ENCODE data around the gene ELAVL2.

ELAVL2 gene

DNA sequence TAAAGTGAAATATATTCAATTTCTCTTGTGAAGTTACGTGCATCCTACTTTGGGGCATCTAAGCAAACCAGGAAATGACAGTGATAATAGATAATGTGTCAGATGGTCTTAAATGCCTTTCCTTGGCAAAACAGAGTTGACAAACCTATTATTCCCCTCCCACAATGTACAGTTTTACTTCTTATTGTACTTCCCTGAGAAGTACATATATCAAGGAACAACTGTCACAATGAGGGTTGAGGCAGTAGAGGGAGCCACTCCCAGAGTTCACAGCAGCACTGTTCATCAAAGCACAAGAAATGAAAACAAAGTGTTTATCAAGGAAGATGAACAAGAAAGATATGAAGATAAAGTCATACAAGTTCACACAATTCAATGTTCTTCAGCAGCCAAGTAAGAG, 41.1 kb downstream of the ELAVL2 start:
- no peak overlapping the region for H3K9ac ChIP-seq (ENCODE audit: low read length)
- H3K4me1 ChIP-seq (ENCODE audit: control insufficient read depth, insufficient read depth, low read length), result peaks cover 15% of the 10 kb centered on the region
- no peak overlapping the region for H3K27ac ChIP-seq (ENCODE audit: low read depth, low read length)
- no peaks in the 10 kb centered on the region for H3K36me3 ChIP-seq (ENCODE audit: control insufficient read depth, insufficient read depth, low read length)
- no peaks in the 10 kb centered on the region for H3K27me3 ChIP-seq (ENCODE audit: control insufficient read depth, insufficient read depth, low read length)
- no peaks in the 10 kb centered on the region for H3K9me3 ChIP-seq (ENCODE audit: control insufficient read depth, insufficient read depth, low read depth, low read length)
- H3K4me3 ChIP-seq (ENCODE audit: low read depth, low read length), result no peak overlapping the region

DNA sequence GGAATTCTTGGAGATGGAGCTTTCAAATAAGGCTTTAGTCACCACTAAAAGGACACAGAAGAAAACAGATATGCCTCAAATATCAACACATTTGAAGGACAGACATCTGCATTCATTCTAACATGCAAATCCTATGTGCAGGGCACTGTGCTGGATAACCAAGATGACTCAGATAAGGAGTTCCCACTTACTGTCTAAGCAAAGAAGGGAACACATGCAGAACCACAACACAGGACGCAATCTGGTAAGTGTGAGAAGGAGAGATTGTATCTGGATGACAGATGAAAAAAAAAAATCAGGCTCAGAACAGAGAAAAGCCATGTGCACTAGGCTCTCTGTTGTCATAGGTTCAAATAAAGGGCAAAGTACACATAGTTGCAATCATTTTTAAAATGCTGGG, 42.5 kb downstream of the ELAVL2 start:
- H3K9me3 ChIP-seq (ENCODE audit: control insufficient read depth, insufficient read depth, low read depth, low read length), result no peaks in the 10 kb centered on the region
- H3K4me3 ChIP-seq (ENCODE audit: low read depth, low read length), result no peak overlapping the region
- no peak overlapping the region for H3K27ac ChIP-seq (ENCODE audit: low read depth, low read length)
- H3K27me3 ChIP-seq (ENCODE audit: control insufficient read depth, insufficient read depth, low read length), result no peaks in the 10 kb centered on the region
- no peaks in the 10 kb centered on the region for H3K36me3 ChIP-seq (ENCODE audit: control insufficient read depth, insufficient read depth, low read length)
- H3K4me1 ChIP-seq (ENCODE audit: control insufficient read depth, insufficient read depth, low read length), result peaks cover 26% of the 10 kb centered on the region
- no peak overlapping the region for H3K9ac ChIP-seq (ENCODE audit: low read length)

DNA sequence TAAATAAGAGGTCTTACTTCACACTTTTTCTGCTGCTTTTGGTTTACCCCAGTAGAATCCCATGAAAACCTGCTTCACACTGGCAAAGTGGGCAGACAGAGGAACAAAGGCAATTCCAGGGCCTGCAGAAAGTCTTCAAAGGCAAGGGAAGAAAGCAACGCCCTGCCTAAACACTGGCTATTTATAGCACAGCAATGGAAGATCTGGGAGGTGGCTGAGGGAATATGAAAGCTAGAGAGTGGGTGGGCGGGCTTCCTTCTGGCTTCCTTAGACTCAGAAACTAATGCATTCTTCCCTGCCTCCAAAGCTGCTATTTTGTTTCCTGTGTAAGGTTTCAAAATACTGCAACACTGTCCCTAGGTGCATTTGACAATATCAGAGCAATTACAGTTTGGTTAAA, 46.8 kb downstream of the ELAVL2 start:
- Histone ChIP-seq H3K36me3 (ENCODE audit: control insufficient read depth, insufficient read depth, low read length) (no peaks in the 10 kb centered on the region), H3K27me3 (ENCODE audit: control insufficient read depth, insufficient read depth, low read length) (no peaks in the 10 kb centered on the region), H3K9ac (ENCODE audit: low read length) (no peak overlapping the region), H3K4me1 (ENCODE audit: control insufficient read depth, insufficient read depth, low read length) (peaks cover 66% of the 10 kb centered on the region), H3K4me3 (ENCODE audit: low read depth, low read length) (peak overlapping the region; percentile 19; the same call in 1 of the 2 replicates), H3K27ac (ENCODE audit: low read depth, low read length) (peak overlapping the region; percentile 50), H3K9me3 (ENCODE audit: control insufficient read depth, insufficient read depth, low read depth, low read length) (no peaks in the 10 kb centered on the region)

DNA sequence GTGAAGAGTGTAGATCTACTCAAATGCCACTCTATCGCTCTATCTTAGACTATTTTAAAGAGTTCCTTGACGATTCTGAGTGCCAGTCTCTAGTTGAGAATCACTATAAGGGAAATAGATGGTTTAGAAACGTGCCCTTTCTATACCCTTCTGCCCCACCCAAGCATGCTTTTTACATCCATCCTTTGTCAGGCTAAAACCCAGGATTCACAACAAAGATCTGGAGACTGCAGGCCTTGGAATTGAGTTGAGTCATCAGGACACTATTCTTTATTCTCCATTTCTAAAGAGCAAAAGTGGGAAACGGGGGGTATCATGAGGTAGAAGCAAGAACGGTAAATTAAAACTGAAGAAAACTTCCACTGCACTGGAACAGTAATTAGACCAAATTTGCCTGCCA, 48.7 kb downstream of the ELAVL2 start:
- Histone ChIP-seq H3K36me3 (ENCODE audit: control insufficient read depth, insufficient read depth, low read length) (no peaks in the 10 kb centered on the region), H3K4me1 (ENCODE audit: control insufficient read depth, insufficient read depth, low read length) (peaks cover 78% of the 10 kb centered on the region), H3K27me3 (ENCODE audit: control insufficient read depth, insufficient read depth, low read length) (no peaks in the 10 kb centered on the region), H3K27ac (ENCODE audit: low read depth, low read length) (peak overlapping the region; percentile 2; the same call in 1 of the 2 replicates), H3K9me3 (ENCODE audit: control insufficient read depth, insufficient read depth, low read depth, low read length) (no peaks in the 10 kb centered on the region), H3K4me3 (ENCODE audit: low read depth, low read length) (no peak overlapping the region), H3K9ac (ENCODE audit: low read length) (no peak overlapping the region)

DNA sequence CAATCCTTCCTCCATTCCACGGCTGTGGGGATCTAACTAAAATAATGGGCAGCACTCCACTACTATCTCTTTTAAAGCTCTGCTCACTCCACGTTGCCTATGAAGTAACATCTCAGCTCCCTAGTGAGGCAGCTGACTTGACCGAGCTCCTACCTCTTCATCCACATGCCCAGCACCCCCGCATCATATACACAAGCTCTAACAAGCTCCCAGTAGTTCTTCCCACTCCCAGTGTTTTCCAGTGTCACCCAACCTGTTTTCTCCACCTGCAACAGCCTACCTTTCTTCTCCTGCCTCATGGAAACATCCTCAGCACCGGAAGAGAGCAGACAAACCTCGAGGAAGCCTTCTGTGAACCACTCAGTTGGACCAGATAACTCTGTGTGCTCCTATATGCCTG, 50.5 kb downstream of the ELAVL2 start:
- no peaks in the 10 kb centered on the region for H3K27me3 ChIP-seq (ENCODE audit: control insufficient read depth, insufficient read depth, low read length)
- no peak overlapping the region for H3K4me3 ChIP-seq (ENCODE audit: low read depth, low read length)
- H3K9ac ChIP-seq (ENCODE audit: low read length), result no peak overlapping the region
- H3K36me3 ChIP-seq (ENCODE audit: control insufficient read depth, insufficient read depth, low read length), result no peaks in the 10 kb centered on the region
- no peaks in the 10 kb centered on the region for H3K9me3 ChIP-seq (ENCODE audit: control insufficient read depth, insufficient read depth, low read depth, low read length)
- H3K4me1 ChIP-seq (ENCODE audit: control insufficient read depth, insufficient read depth, low read length), result peaks cover 85% of the 10 kb centered on the region
- H3K27ac ChIP-seq (ENCODE audit: low read depth, low read length), result no peak overlapping the region

DNA sequence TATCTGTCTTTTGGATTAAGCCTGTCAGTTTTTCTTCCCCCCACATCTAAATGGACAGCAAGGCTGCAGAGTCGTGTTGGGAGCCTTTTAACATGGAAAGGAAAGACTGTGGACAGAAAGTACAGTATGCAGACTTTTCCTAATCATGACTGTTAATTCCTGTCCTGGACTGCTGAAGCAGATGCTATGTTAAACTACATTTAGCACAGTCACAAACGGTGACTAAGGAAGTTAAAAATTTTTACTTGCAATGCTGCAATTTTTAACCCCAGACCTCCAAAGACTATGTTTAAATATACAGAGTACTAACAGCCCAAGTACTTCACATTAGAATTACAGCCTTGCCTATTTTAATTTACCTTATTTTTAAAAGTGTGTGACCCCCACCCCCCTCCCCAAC, 51.8 kb downstream of the ELAVL2 start:
- no peak overlapping the region for H3K9ac ChIP-seq (ENCODE audit: low read length)
- H3K36me3 ChIP-seq (ENCODE audit: control insufficient read depth, insufficient read depth, low read length), result no peaks in the 10 kb centered on the region
- H3K4me1 ChIP-seq (ENCODE audit: control insufficient read depth, insufficient read depth, low read length), result peaks cover 90% of the 10 kb centered on the region
- H3K4me3 ChIP-seq (ENCODE audit: low read depth, low read length), result no peak overlapping the region
- no peaks in the 10 kb centered on the region for H3K27me3 ChIP-seq (ENCODE audit: control insufficient read depth, insufficient read depth, low read length)
- H3K9me3 ChIP-seq (ENCODE audit: control insufficient read depth, insufficient read depth, low read depth, low read length), result no peaks in the 10 kb centered on the region
- no peak overlapping the region for H3K27ac ChIP-seq (ENCODE audit: low read depth, low read length)

DNA sequence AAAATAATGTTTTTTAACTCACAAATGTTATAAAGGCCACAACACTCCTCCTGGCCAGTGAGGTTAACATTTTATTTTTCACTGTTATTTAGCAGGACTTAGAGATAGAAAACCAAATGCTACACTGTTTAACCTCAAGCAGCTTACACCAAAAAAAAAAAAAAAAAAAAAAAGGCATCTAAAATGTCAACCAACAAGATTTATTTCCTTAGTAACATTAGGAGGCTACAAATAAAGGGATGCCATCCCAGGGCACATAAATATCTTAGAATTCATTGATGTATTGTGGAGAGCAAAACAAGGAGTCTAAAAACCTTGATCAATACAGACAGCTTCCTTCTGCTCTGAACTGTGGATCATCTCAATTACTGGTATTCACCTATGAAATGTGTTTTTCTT, 53.7 kb downstream of the ELAVL2 start:
- H3K9me3 ChIP-seq (ENCODE audit: control insufficient read depth, insufficient read depth, low read depth, low read length), result no peaks in the 10 kb centered on the region
- H3K27ac ChIP-seq (ENCODE audit: low read depth, low read length), result no peak overlapping the region
- H3K27me3 ChIP-seq (ENCODE audit: control insufficient read depth, insufficient read depth, low read length), result no peaks in the 10 kb centered on the region
- H3K9ac ChIP-seq (ENCODE audit: low read length), result no peak overlapping the region
- peaks cover 87% of the 10 kb centered on the region for H3K4me1 ChIP-seq (ENCODE audit: control insufficient read depth, insufficient read depth, low read length)
- no peaks in the 10 kb centered on the region for H3K36me3 ChIP-seq (ENCODE audit: control insufficient read depth, insufficient read depth, low read length)
- H3K4me3 ChIP-seq (ENCODE audit: low read depth, low read length), result no peak overlapping the region

DNA sequence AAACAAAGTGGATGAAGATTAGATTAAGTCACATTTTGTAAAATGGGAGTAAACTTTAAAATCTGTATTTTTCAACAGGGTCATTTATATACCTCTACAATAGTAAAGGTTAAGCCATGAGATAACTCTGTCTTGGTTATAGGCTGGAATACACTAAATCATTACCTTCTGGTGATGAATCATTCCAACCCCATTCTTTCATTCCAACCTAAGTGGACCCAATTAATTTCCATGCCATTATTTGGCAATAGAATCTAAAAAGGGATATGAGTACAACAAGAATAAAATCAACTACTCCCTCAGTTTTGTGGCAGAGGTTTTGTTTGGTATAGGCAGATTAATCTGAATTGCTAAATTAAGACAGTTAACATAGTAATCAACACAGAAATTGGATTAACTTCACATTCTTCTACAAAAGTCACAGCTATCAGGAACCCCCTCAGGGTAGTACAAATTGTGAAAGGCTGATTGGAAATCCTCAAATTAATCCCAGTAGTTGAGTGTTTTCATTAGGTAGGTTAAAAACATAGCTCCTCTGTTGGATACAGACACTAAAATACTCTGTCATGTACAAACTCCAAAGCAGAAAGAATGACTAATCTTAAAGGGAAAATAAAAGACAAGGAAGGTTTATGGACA, 54.2 kb downstream of the ELAVL2 start:
- Histone ChIP-seq H3K27ac (ENCODE audit: low read depth, low read length) (no peak overlapping the region), H3K9me3 (ENCODE audit: control insufficient read depth, insufficient read depth, low read depth, low read length) (no peaks in the 10 kb centered on the region), H3K4me1 (ENCODE audit: control insufficient read depth, insufficient read depth, low read length) (peaks cover 82% of the 10 kb centered on the region), H3K4me3 (ENCODE audit: low read depth, low read length) (no peak overlapping the region), H3K9ac (ENCODE audit: low read length) (no peak overlapping the region), H3K36me3 (ENCODE audit: control insufficient read depth, insufficient read depth, low read length) (no peaks in the 10 kb centered on the region), H3K27me3 (ENCODE audit: control insufficient read depth, insufficient read depth, low read length) (no peaks in the 10 kb centered on the region)

DNA sequence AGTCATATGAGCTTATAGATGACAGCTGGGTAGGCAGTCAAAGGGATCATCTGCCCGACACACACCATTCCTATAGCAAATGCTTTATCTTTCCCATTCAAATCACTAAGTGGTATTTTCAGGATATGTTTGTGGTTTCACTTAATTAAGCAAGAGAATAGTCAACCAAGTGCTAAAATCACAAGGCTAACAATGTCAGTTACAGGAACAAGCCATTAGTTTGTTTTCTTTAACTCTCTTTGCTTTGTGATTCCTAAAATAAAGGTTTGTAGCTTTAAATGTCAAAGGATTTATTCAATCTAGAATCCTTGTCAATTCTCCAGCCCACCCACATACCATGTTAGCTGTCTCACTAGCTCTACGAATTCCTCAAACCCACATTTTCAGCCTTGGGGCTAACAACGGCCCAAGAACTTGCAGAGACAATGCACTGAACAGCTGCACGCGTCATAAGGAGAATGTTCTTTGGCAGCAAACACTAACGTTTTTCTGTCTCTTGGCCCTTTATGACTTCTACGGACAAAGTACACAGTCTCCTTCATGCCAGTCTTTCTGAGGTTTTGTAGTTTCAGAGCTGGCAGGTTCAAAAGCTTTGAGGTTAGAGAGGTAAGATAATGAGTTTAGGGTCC, 56.6 kb downstream of the ELAVL2 start:
- peaks cover 58% of the 10 kb centered on the region for H3K4me1 ChIP-seq (ENCODE audit: control insufficient read depth, insufficient read depth, low read length)
- no peak overlapping the region for H3K27ac ChIP-seq (ENCODE audit: low read depth, low read length)
- no peak overlapping the region for H3K4me3 ChIP-seq (ENCODE audit: low read depth, low read length)
- no peaks in the 10 kb centered on the region for H3K36me3 ChIP-seq (ENCODE audit: control insufficient read depth, insufficient read depth, low read length)
- no peaks in the 10 kb centered on the region for H3K9me3 ChIP-seq (ENCODE audit: control insufficient read depth, insufficient read depth, low read depth, low read length)
- no peak overlapping the region for H3K9ac ChIP-seq (ENCODE audit: low read length)
- H3K27me3 ChIP-seq (ENCODE audit: control insufficient read depth, insufficient read depth, low read length), result no peaks in the 10 kb centered on the region

DNA sequence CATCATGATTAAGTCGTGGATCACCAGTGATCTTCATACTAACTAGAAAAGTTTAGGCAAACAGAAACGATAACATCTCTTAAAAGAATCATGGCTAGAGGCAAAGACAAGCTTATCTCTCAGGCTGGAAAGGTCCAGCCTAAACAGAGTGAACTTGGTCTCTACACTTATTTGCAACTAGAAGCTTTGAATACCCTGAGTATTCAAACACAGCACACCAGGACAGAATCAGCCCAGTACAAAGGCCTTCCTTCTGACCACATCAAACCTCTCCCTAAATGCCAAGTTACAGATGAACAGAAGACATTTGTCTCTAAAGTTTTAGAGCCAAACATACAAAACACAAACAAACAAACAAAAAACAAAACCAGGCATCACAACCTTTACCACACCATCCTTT, 57.2 kb downstream of the ELAVL2 start:
- H3K27me3 ChIP-seq (ENCODE audit: control insufficient read depth, insufficient read depth, low read length), result no peaks in the 10 kb centered on the region
- H3K4me3 ChIP-seq (ENCODE audit: low read depth, low read length), result no peak overlapping the region
- no peak overlapping the region for H3K27ac ChIP-seq (ENCODE audit: low read depth, low read length)
- H3K9me3 ChIP-seq (ENCODE audit: control insufficient read depth, insufficient read depth, low read depth, low read length), result no peaks in the 10 kb centered on the region
- H3K9ac ChIP-seq (ENCODE audit: low read length), result no peak overlapping the region
- H3K4me1 ChIP-seq (ENCODE audit: control insufficient read depth, insufficient read depth, low read length), result peaks cover 60% of the 10 kb centered on the region
- H3K36me3 ChIP-seq (ENCODE audit: control insufficient read depth, insufficient read depth, low read length), result no peaks in the 10 kb centered on the region

DNA sequence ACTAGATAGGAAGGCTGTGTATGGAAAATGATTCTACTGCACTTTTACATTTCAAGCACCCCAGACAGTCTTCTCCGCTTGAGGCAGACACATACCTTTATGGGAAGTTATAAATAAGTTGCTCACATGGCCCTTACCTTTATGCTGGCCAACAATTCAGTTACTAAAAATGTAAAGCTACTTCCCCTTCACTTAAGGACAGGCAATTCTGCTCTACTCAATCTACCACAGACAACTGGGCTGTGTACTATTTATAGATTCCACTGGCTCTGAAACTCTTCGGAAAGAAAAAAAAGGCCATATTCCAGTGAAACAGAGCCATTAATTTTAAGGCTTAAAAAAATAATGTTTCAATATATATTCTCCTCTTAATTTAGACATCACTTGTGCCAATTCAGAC, 59.4 kb downstream of the ELAVL2 start:
- Histone ChIP-seq H3K9ac (ENCODE audit: low read length) (no peak overlapping the region), H3K4me1 (ENCODE audit: control insufficient read depth, insufficient read depth, low read length) (peaks cover 46% of the 10 kb centered on the region), H3K27ac (ENCODE audit: low read depth, low read length) (no peak overlapping the region), H3K36me3 (ENCODE audit: control insufficient read depth, insufficient read depth, low read length) (no peaks in the 10 kb centered on the region), H3K27me3 (ENCODE audit: control insufficient read depth, insufficient read depth, low read length) (no peaks in the 10 kb centered on the region), H3K9me3 (ENCODE audit: control insufficient read depth, insufficient read depth, low read depth, low read length) (no peaks in the 10 kb centered on the region), H3K4me3 (ENCODE audit: low read depth, low read length) (no peak overlapping the region)

Data from HUES6 (cell line).